Colonic mucosa (tissue), 4 donors: ENCODE results near the gene ZNF184. TPM values are rescaled to one million over a fixed set of nuclear protein-coding genes. Genes with fewer than 3 reads are reported as not detected.

Source experiments
- DNase-seq: peaks from one replicate; pipeline ENCODE4 v3.0.0-alpha.2; 2020
- H3K27ac ChIP-seq: fragments of 200-600 bp; one replicate; pipeline ENCODE4 v1.8.0; 2021
- H3K27me3 ChIP-seq: fragments of 200-600 bp; one replicate; pipeline ENCODE4 v1.8.0; 2021
- H3K36me3 ChIP-seq: fragments of 200-600 bp; one replicate; pipeline ENCODE4 v1.8.0; 2021
- H3K4me1 ChIP-seq: fragments of 200-600 bp; one replicate; pipeline ENCODE4 v1.8.0; 2021; ENCODE audit warnings: mild to moderate bottlenecking
- H3K4me3 ChIP-seq: fragments of 200-600 bp; one replicate; pipeline ENCODE4 v1.8.0; 2021
- H3K9ac ChIP-seq, 2 donors: one replicate each; pipeline ENCODE4 v1.7.0; 2013; ENCODE audit warnings: control low read depth in 2 of 2, low read depth in 2 of 2, low read length in 2 of 2
- H3K9me3 ChIP-seq: fragments of 200-600 bp; one replicate; pipeline ENCODE4 v1.8.0; 2021
- CTCF ChIP-seq: fragments of 200-600 bp; IDR thresholded peaks from one replicate; pipeline ENCODE4 v1.8.0; 2022; ENCODE audit warnings: antibody characterized with exemption, mild to moderate bottlenecking
- intact Hi-C: fragments of 100-400 bp; cut with DNase I; formaldehyde crosslinking; loops from one replicate; pipeline ENCODE4 v1.14.1; 2022
- total RNA-seq, 2 donors: library from RNA; stranded (reverse); fragmentation: NEBNext Ultra II Directional in 1 of 2; extraction: Animal tissue kit (Norgen Biotek cat#: 25700) in 1 of 2; gene quantifications; one replicate each; pipeline ENCODE4 v1.2.1, GENCODE V29; 2021
- donor health status: healthy.
- donor health status: DM: no; HTN: no; CAD: no.
- donor health status: DM: no; HTN: no; CAD: no.

Gene ZNF184
- total RNA-seq, 2 donors from 2014 or later, result 6.3 to 8.6 TPM

- H3K9me3 ChIP-seq, result no peaks in the 10 kb centered on the region
- no peaks in the 10 kb centered on the region for H3K36me3 ChIP-seq
- intact Hi-C loops, result no loop called here
- H3K9ac ChIP-seq, result peak overlapping the region; percentile 48 to 49
- H3K27ac ChIP-seq, result no peak overlapping the region
- peak overlapping the region; percentile 43 for H3K4me3 ChIP-seq
- H3K4me1 ChIP-seq, result peaks cover 4% of the 10 kb centered on the region
- no peaks in the 10 kb centered on the region for H3K27me3 ChIP-seq
- no peak for TF ChIP-seq CTCF
- DNase-seq, result peak; percentile 79
Observed at GRCh38 chr6:27503436-27504030, 30.6 kb upstream of the ZNF184 start.

GRCh38 chr6:27502508-27503435 lies 29.9 kb upstream of the ZNF184 start:
- DNase-seq, result peak; percentile 73
- Histone ChIP-seq H3K27ac (no peak overlapping the region), H3K4me3 (peak overlapping the region; percentile 43), H3K4me1 (peaks cover 4% of the 10 kb centered on the region), H3K36me3 (no peaks in the 10 kb centered on the region), H3K9ac (peak overlapping the region; percentile 48 to 49), H3K9me3 (no peaks in the 10 kb centered on the region), H3K27me3 (no peaks in the 10 kb centered on the region)
- TF ChIP-seq CTCF, result no peak
- intact Hi-C loops, result no loop called here

- Histone ChIP-seq H3K27me3 (no peaks in the 10 kb centered on the region), H3K9me3 (no peaks in the 10 kb centered on the region), H3K9ac (no peak overlapping the region), H3K36me3 (no peaks in the 10 kb centered on the region), H3K27ac (no peak overlapping the region), H3K4me1 (peaks cover 4% of the 10 kb centered on the region), H3K4me3 (no peak overlapping the region)
- DNase-seq, result no peak
- intact Hi-C loops, result no loop called here
- TF ChIP-seq CTCF, result no peak
Observed at GRCh38 chr6:27501187-27501586, 28.3 kb upstream of the ZNF184 start.

GRCh38 chr6:27500177-27500576 lies 27.3 kb upstream of the ZNF184 start:
- H3K27me3 ChIP-seq, result peaks cover 4% of the 10 kb centered on the region
- peaks cover 4% of the 10 kb centered on the region for H3K4me1 ChIP-seq
- H3K36me3 ChIP-seq, result no peaks in the 10 kb centered on the region
- intact Hi-C loops, result no loop called here
- no peak for DNase-seq
- no peak overlapping the region for H3K4me3 ChIP-seq
- H3K9me3 ChIP-seq, result no peaks in the 10 kb centered on the region
- H3K27ac ChIP-seq, result no peak overlapping the region
- no peak overlapping the region for H3K9ac ChIP-seq
- no peak for TF ChIP-seq CTCF

- intact Hi-C loops, result no loop called here
- Histone ChIP-seq H3K27ac (no peak overlapping the region), H3K4me3 (peak overlapping the region; percentile 36), H3K27me3 (peaks cover 6% of the 10 kb centered on the region), H3K36me3 (no peaks in the 10 kb centered on the region), H3K4me1 (no peaks in the 10 kb centered on the region), H3K9ac (no peak overlapping the region), H3K9me3 (no peaks in the 10 kb centered on the region)
- DNase-seq, result peak; percentile 56
- no peak for TF ChIP-seq CTCF
Observed at GRCh38 chr6:27495386-27496135, 22.7 kb upstream of the ZNF184 start.
